ENCODE measurements around the gene SNCAIP. TPM values are rescaled to one million over a fixed set of nuclear protein-coding genes. Genes with fewer than 3 reads are reported as not detected.

SNCAIP gene
- total RNA-seq, 1 experiment from 2014 or later, result 3.0 TPM

DNA sequence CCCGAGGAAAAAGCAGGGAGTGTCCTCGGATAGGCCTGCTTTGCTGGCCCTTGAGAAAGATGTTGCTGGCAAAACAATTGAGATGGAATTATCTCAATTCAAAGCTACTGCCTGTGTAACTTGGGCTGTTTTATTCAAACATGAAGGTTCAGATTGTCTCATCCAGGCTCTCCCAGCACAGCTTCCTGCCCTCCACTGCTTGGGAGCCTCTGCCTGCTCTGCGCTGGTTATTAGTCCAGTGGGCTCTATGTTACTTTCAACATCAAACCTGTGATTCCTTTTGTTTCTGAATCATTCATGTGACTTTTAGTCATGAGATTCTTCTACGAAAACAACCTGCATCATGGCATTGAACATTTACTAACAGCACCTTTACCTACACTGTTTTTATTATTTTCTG is 123.2 kb downstream of the SNCAIP start:
- Histone ChIP-seq H4K20me1 (ENCODE audit: control insufficient read depth, insufficient read depth, insufficient read length) (no peaks in the 10 kb centered on the region), H3K23me2 (ENCODE audit: insufficient read length, low read depth, low read length, poor library complexity, severe bottlenecking) (no peaks in the 10 kb centered on the region), H2AK5ac (ENCODE audit: insufficient read length, low read length) (no peak overlapping the region), H3K4ac (ENCODE audit: low read depth, low read length) (no peak overlapping the region), H3K27ac (ENCODE audit: insufficient read length, low read depth, low read length) (no peak overlapping the region), H4K8ac (replicated peaks; ENCODE audit: insufficient read length, low read depth, low read length) (no peak overlapping the region), H3K9me3 (ENCODE audit: control insufficient read depth, low read depth, low read length) (no peaks in the 10 kb centered on the region), H3K9ac (ENCODE audit: extremely low read depth, insufficient read length, low read length) (no peak overlapping the region), H2AFZ (ENCODE audit: low read length) (no peak overlapping the region), H4K91ac (ENCODE audit: insufficient read length, low read depth, low read length) (no peak overlapping the region), H4K5ac (ENCODE audit: insufficient read length, low read depth, low read length) (no peak overlapping the region), H3K27me3 (ENCODE audit: insufficient read depth, low read length) (no peaks in the 10 kb centered on the region), H2BK12ac (ENCODE audit: insufficient read length, low read depth, low read length) (no peak overlapping the region), H3K56ac (ENCODE audit: insufficient read length, low read depth, low read length) (no peak overlapping the region), H3T11ph (ENCODE audit: low read length) (no peak overlapping the region), H2BK20ac (ENCODE audit: low read depth, low read length, poor library complexity, severe bottlenecking) (no peak overlapping the region), H3K79me2 (ENCODE audit: insufficient read depth, low read length) (no peaks in the 10 kb centered on the region), H3K18ac (ENCODE audit: insufficient read length, low read depth, low read length) (no peak overlapping the region), H3K23ac (ENCODE audit: insufficient read length, low read depth, low read length) (no peak overlapping the region), H2BK5ac (ENCODE audit: insufficient read length, low read length) (no peak overlapping the region), H3K4me2 (ENCODE audit: insufficient read depth, insufficient read length, low read length) (no peak overlapping the region), H2BK15ac (ENCODE audit: low read depth, low read length) (no peak overlapping the region), H3K79me1 (ENCODE audit: insufficient read depth, low read depth, low read length, poor library complexity, severe bottlenecking) (no peaks in the 10 kb centered on the region), H3K4me1 (ENCODE audit: insufficient read depth, low read length) (no peaks in the 10 kb centered on the region), H3K14ac (ENCODE audit: insufficient read depth, low read length) (no peak overlapping the region), H2BK120ac (ENCODE audit: low read depth, low read length, poor library complexity, severe bottlenecking) (no peak overlapping the region)
- no peak for DNase-seq
- Mint-ChIP-seq H3K4me1 (peaks cover 33 to 37% of the 10 kb centered on the region in 2 experiments), H3K4me3 (no peak overlapping the region), H3K9me3 (no peaks in the 10 kb centered on the region), H3K27ac (peak overlapping the region in 1 of 3 experiments; percentile 63; a peak in 1 of 7 replicates), H3K36me3 (ENCODE audit: insufficient read depth in 1 of 3, low read depth in 3 of 3) (peaks cover 0 to 13% (median 4%) of the 10 kb centered on the region in 3 experiments; a peak in 4 of 7 replicates), H3K27me3 (ENCODE audit: low read depth) (no peaks in the 10 kb centered on the region)
- TF ChIP-seq, protein P1, sequence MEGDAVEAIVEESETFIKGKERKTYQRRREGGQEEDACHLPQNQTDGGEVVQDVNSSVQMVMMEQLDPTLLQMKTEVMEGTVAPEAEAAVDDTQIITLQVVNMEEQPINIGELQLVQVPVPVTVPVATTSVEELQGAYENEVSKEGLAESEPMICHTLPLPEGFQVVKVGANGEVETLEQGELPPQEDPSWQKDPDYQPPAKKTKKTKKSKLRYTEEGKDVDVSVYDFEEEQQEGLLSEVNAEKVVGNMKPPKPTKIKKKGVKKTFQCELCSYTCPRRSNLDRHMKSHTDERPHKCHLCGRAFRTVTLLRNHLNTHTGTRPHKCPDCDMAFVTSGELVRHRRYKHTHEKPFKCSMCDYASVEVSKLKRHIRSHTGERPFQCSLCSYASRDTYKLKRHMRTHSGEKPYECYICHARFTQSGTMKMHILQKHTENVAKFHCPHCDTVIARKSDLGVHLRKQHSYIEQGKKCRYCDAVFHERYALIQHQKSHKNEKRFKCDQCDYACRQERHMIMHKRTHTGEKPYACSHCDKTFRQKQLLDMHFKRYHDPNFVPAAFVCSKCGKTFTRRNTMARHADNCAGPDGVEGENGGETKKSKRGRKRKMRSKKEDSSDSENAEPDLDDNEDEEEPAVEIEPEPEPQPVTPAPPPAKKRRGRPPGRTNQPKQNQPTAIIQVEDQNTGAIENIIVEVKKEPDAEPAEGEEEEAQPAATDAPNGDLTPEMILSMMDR (conservative IDR thresholded peaks at IDR 0.05), result no peak
- no CpG with 5 or more reads among the region's 4 CpGs for WGBS (ENCODE audit: extremely low coverage, insufficient read length, low lambda C conversion rate)
